GM21528 (cell line): ENCODE results near the gene SAFB2.

ENCODE experiments used
- ATAC-seq: cut with Tn5 transposase; IDR thresholded peaks from one replicate; pipeline ENCODE4 v1.9.1; 2021; ENCODE audit warnings: mild to moderate bottlenecking, moderate library complexity; ENCODE audit not compliant: unreplicated experiment, low FRiP score

SAFB2 gene

GRCh38 chr19:5635427-5635826 lies 12.9 kb upstream of the SAFB2 start:
- ATAC-seq = no peak

GRCh38 chr19:5632657-5633056 lies 10.1 kb upstream of the SAFB2 start:
- no peak for ATAC-seq

GRCh38 chr19:5632241-5632612 lies 9.7 kb upstream of the SAFB2 start:
- no peak for ATAC-seq

- no peak for ATAC-seq
Observed at GRCh38 chr19:5631567-5632240, 9.1 kb upstream of the SAFB2 start.

GRCh38 chr19:5628919-5629481 lies 6.4 kb upstream of the SAFB2 start:
- ATAC-seq = no peak

- ATAC-seq = no peak
Observed at GRCh38 chr19:5628461-5628860, 5.9 kb upstream of the SAFB2 start.

- ATAC-seq = no peak
Observed at GRCh38 chr19:5627395-5627904, 4.9 kb upstream of the SAFB2 start.

GRCh38 chr19:5625641-5626040 lies 3.1 kb upstream of the SAFB2 start:
- no peak for ATAC-seq

GRCh38 chr19:5624741-5625278 lies 2.2 kb upstream of the SAFB2 start:
- no peak for ATAC-seq

GRCh38 chr19:5624018-5624663 lies 1.6 kb upstream of the SAFB2 start:
- no peak for ATAC-seq

GRCh38 chr19:5623397-5624017 lies 931 bp upstream of the SAFB2 start:
- peak; percentile 13 for ATAC-seq

- ATAC-seq = no peak
Observed at GRCh38 chr19:5621945-5622464, 571 bp downstream of the SAFB2 start.

- no peak for ATAC-seq
Observed at GRCh38 chr19:5621311-5621944, 1.1 kb downstream of the SAFB2 start.

- ATAC-seq = no peak
Observed at GRCh38 chr19:5619946-5620345, 2.6 kb downstream of the SAFB2 start.

GRCh38 chr19:5618591-5618990 lies 4.0 kb downstream of the SAFB2 start:
- ATAC-seq = no peak

GRCh38 chr19:5617080-5617479 lies 5.5 kb downstream of the SAFB2 start:
- ATAC-seq = no peak

- no peak for ATAC-seq
Observed at GRCh38 chr19:5615756-5616327, 6.7 kb downstream of the SAFB2 start.

GRCh38 chr19:5612891-5613865 lies 9.4 kb downstream of the SAFB2 start:
- no peak for ATAC-seq

GRCh38 chr19:5609881-5610448 lies 12.6 kb downstream of the SAFB2 start:
- no peak for ATAC-seq
